ENCODE data around the gene CDKAL1.

The CDKAL1 gene

DNA sequence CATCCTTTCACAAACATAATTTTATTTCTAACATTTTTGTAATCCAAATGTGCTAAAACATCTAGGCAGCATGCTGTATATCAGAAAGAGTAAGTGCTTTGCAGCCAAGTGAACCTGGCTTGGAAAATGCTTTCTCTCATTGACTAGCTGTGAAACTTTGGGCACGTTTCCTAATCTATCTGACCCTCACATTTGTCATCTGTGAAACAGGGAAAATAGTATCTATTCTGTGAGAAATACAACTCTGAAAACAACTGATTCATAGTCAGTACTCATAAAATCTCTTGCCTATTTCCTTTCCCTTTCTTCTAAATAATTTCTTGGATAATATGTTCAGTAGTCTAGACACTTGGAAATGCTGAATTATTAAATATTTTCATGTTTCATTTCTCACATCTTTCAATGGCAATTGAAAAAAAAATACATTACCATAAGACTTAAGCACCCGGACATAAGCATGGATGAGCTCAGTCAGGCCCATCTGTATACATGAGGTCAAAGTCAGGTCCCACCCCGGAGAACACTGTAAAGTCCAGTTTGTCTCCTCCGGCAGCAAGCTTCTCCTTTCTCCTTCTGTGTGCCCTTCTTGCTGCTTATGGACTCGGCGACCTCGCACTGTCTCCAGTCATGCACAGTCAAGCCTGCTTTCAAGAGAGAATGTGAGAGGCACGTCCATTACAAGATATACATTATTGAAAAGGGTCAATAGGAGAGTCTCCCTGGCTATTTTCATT lies 604.2 kb downstream of the CDKAL1 start:
- DNase-seq (ENCODE audit: low read depth), result peak; percentile 8

DNA sequence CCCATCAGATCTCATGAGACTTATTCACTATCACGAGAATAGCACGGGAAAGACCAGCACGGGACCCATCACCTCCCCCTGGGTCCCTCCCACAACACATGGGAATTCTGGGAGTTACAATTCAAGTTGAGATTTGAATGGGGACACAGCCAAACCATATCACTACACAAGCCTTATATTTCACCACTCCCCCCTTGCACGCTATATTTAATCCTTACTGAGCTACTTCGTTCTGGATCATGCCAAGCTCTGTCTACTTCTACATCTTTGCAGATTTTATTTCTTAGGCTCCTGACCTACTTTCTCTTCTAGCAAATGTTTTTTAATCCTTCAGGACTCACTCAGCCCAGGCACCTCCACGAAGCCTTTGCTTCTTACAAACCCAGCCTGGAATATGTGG lies 606.7 kb downstream of the CDKAL1 start:
- DNase-seq (ENCODE audit: low read depth), result no peak

DNA sequence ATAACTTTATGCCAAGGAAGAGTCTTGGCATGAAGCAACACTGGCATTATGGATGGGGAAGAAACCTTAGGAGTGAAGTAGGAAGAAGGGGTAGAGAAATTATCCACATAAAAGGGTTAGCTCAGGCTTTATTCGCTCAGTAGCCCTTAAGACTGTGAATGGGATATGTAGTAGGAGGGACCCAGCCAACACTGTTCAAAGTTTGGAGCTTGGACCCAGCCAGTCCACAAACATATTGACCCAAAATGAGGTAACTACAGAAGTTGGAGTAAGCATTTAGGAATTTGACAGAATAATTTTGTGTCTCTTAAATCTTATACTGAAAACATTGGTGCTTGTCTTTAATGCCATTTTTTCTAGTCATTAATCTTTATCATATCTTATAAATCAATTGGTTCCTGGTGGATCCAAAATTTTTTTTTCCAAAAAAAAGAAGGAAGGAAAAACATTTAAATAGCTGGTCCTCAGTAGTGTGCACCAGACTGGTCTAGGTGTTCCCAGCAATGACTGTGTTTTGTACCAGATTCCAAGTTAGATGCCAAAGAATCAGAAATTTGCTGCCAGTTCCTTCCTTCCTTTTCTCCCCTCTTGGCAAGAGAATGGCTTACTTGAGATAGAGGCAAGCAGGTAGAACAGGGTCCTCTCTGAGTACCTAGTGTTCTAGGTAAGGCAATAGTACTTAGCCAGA lies 607.5 kb downstream of the CDKAL1 start:
- DNase-seq (ENCODE audit: low read depth), result no peak

DNA sequence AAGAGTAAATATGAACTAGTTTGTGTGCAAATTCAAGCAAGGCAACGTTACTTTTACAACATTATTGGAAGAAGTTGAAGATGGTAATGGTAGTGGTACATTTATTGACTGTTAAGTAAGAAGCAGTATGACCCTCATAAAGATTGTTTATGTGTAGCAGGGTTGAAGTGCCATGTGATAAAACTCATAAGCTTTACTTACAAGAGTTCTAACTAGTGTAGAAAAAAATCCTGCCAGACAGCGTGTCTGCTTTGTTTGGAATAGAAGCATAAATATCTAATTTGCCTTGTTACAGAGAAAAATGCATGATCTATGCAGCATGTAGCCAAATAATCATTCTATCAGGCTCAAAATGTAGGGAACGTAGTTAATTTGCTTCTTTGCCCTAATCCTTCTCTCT lies 608.5 kb downstream of the CDKAL1 start:
- DNase-seq (ENCODE audit: low read depth), result no peak

DNA sequence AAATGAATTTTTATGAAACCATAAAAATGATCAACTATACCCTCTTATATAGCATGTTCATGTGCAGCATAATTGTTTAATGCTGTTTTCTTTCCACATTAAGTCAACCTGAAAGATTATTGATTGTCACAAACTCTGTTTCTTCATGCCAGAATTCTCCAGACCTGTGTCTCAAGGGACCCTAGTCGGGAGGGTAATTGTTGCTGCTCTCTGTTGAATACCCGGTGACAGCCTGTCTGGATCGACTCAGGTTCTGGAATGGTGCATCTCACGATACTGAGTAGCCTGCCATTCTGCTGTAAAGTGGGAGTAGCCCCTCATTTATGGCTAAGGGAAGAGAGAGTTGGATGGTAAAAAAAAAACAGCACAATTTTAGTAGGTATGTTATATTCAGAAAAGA lies 609.4 kb downstream of the CDKAL1 start:
- DNase-seq (ENCODE audit: low read depth), result no peak

DNA sequence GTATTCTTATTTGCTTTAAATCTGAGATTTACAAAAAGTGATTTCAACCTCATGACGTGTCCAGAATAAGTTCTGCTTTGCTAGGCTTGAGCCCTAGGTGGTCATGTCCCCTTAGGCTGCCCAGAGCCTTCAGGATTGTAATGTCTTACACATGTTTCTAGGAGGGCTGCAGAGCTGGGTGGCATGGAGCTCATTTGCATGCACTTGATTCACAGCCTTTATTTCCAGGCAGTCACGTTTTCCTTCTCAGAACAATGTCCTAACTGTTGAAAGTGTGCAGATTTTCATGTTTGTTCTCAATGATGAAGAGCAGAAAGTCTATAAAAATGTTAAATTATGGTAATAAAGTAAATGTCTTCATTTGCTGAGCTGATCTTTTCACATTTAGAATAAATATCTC lies 610.7 kb downstream of the CDKAL1 start:
- no peak for DNase-seq (ENCODE audit: low read depth)

DNA sequence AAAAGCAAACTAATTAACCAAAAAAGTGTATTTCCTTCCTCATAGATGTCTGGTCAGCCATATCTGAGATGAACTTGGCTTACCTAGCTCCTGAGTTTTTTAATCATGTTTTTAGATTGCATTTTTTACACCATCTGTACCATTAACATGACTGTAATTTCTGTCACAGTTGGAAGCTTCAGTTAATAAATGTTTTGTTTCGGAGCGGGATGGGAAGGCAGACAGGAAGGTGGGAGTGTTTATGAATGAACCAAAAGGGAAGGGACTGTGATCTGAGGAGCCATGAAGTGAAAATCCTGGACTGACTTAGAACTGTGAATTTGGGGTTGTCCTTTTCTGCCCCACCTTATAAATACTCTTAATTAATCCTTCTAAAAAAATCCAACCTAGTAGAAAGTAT lies 613.7 kb downstream of the CDKAL1 start:
- no peak for DNase-seq (ENCODE audit: low read depth)

DNA sequence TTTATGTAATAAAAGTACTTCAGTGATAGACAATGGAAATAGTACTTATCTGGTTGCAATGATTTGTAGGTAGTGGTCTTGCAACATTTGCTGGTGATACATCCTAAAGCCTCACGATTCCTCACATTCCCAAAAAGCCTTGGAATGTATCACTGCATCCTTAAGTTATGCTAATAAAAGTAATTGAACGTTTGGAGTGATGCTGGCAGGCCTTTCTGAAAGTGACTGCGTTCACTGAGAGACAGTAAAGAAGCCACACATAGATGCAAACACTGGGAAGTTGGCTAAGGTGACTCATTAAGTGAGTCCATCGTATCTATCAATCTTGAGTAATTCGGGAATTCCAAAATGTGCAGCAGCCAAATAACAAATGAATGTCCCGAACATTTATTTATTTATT lies 615.2 kb downstream of the CDKAL1 start:
- DNase-seq (ENCODE audit: low read depth), result peak; percentile 95

DNA sequence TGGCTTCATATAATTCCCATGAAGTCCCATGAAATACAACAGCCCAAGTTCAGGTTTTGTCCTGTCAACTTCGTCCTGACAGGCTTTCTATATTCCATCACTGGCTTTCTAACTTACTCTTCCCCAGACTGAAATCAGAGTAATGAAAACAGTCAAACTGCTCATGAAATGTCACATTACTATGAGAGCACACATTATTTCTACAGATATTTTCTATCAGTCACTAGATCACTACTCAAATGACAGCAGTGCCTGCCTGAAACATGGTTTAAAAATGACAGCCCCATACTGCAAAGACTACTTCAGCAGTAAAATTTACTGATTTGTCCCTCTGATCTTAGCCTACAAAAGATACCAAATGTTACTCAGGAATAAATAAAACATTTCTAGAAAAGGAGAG lies 616.4 kb downstream of the CDKAL1 start:
- DNase-seq (ENCODE audit: low read depth), result no peak

DNA sequence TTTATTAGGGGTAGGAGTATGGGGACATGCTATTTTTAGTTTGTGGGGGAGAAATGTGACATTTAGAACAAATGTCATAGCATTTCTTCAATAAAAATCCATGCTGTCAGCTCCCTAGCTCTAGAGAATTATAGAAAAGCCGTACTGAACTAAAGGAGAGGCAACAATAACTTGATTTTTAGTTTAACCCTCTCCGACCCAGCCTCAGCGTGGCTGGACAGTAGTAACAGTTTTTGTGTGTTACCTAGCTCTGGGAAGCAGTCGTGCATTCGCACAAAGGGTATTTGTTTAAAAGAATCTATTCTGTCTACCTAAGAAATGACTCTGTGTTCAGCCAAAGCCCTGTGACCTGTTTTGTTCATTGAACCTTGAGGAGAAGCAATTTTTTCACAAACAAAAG lies 616.9 kb downstream of the CDKAL1 start:
- no peak for DNase-seq (ENCODE audit: low read depth)

DNA sequence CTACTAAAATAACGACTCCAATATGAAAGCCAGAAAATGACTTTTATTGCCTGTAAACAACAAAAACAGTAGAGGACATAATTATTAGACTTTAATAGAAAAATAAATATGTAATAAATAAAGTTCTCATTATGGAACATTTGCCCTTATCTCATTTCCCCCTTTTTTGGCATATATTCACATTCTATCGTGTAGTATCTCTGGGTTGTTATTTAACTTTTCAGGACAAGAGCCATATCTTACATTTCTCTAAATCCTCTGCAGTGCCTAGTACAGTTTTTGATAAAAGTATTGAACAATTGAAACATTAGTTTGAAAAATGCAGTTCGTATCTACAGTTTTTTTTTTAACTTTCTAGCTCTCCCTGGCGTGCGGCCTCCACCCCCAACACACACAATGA lies 617.3 kb downstream of the CDKAL1 start:
- no peak for DNase-seq (ENCODE audit: low read depth)

DNA sequence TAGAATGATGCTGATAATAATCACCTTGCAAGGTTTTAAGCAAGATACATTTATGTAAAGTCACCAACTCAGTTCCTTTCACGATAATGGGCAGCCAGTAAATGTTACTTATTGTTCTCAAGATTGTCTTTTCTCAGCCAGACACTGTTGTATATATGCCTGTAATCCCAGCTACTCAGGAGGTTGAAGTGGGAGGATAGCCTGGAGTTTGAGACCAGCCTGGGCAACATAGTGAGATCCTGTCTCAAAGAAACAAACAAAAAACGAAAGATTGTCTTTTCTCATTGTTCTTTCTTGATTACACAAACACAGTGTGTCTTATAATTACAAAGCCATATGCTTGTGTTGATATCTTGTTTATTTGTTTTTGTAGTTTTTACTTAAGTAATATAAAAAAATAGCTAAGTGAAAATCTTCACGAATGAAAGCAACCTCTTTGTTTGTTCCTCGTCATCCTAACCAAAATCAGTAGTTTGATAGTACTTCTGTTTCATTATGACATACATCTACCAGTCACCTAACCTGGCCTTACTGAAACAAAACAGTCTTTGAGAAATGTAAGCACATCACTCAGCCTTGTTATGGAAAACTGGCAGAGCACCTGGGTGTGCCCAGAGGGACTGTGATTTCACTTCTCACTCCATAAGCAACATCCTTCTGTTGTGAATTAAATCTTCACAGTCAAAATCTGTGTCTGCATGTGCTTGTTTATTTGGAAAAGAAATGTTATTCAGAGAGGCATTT lies 623.1 kb downstream of the CDKAL1 start:
- DNase-seq (ENCODE audit: low read depth), result no peak

DNA sequence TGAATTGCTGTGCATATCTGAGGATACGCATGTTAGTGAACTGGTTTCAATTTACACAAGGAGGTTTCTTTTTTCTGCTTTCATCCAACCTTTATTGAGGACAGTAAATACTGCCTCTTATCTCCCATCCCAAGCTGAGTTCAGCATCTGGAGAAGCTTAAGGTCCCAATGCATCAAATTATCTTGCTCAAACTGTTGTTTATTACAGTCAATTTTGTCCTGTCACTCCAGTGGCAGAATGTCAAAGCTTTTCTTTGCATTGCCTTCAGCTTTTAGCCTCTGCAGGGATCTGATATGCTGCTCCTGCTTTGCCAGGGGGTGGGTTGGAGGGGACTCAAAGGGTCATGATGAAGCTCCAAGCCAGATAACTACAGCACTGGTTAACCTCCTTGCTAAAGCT lies 623.9 kb downstream of the CDKAL1 start:
- no peak for DNase-seq (ENCODE audit: low read depth)

DNA sequence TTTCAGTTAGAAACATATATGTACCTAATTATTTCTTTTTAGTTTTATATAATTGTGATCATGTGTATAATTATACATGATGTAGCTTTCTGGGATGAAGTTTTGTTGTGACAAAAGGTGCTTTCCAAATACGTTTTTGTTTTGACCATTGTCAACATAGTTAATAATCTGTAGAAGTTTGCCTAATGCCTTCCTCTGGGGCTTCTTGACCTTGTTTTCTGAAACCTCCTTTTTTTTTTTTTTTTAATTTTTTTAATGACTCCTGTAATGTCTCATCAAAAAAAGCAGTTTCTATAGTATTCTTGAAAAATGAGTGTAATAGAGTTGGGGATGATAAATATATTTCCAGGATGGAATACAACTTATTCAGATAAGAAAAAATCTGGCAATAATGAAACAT lies 624.6 kb downstream of the CDKAL1 start:
- DNase-seq (ENCODE audit: low read depth), result no peak

DNA sequence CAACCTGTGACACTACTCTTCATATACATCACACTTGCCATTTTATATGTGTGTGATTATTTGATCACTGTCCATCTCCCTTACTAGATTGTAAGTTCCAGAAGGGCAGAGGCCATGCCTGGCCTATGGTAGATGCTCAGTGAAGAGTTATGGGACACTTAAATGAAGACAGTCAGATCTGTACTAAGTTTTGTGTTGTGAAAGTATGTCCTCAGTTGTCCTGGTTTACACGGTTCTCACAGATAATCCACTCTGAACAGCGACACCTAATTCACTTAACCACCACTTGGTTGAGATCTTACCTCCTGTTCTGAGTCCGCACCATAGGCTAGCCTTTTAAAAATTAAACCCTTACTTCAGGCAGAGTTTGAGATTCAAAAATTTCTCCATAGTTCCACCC lies 625.2 kb downstream of the CDKAL1 start:
- DNase-seq (ENCODE audit: low read depth), result no peak

DNA sequence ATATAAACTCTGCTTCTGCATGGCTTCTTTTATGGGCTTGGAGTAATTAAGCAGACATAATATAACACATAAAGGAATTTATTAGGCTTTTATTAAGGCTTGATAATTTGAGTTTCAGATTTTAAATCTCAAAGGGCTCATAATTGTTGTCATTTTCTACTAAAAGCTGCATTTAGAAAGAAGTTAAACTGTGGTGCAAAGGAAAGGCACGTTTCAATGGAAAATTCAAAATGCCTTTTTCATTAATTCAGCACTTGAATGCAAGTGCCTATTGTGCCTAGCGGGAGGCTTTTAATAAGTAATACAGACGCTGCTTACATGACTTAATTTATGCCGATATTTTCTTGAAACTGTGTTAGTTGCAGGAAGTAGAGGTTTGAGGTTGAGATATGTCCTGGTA lies 627.5 kb downstream of the CDKAL1 start:
- DNase-seq (ENCODE audit: low read depth), result no peak

DNA sequence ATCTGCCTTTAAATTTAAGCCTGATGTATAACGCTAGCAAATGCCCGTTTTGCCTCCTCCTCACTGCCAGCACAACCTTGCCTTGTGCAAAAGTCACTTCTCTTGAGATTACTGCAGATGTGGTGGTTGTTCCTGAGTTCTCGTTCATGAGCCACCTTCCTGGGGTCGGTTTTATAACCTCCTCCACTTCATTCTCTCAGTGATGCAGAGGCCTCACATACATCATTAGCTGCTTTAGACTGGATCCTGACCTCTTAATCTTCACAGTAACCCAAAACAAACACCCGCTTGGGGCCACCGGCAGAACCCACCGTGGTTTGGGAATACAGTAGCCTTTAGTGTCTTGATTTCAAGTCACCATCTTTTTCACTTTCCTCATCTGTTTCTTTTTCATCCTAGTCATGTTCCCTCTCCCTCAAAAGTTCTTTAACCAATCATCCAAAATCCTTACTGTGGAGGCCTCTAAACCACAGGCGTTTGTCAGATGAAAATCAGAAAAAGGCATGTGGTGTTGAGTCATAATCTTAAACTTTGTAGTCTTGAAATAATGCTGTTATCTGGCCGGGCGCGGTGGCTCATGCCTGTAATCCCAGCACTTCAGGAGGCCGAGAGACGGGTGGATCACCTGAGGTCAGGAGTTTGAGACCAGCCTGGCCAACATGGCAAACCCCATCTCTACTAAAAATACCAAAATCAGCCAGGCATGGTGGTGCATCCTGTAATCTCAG lies 629.0 kb downstream of the CDKAL1 start:
- DNase-seq (ENCODE audit: low read depth), result peak; percentile 73

DNA sequence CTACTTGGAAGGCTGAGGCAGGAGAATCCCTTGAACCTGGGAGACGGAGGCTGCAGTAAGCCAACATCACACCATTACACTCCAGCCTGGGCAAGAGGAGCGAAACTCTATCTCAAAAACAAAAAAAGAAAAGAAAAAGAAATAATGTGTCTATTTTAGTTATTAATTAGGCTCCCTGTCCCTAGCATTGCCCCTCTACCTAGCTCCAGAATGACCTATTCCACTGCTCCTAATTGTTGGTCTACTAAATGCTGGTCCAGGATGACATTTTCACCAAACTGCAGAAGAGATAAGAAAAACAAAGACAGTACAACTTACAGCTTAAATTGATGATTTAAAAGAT lies 629.6 kb downstream of the CDKAL1 start:
- no peak for DNase-seq (ENCODE audit: low read depth)

DNA sequence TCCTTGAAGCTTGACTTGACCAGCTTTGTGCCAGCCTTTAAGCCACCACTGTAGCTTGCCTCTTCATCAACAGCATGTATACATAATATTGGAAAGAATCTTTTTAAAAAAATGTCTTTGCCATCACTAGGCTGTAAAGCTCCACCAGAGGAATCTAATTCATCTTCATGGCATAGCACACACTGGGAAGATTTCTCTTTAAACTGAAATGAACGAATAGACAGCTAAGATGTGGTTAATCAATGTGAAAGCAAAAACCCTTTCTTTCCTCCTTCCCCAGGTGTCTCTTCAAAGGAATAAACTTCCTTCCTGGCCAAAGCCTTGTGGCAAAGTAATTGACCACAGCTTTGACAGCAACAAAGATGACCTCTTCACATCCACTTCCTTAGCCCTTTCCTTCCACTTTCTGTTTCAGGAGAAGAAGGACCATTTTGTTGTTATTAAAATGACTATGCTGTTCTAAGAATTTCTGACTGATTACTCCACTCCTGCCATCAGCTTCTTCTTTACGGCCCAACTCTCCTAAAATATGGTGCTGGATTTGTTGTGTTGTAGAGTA lies 630.6 kb downstream of the CDKAL1 start:
- peak; percentile 45 for DNase-seq (ENCODE audit: low read depth)

DNA sequence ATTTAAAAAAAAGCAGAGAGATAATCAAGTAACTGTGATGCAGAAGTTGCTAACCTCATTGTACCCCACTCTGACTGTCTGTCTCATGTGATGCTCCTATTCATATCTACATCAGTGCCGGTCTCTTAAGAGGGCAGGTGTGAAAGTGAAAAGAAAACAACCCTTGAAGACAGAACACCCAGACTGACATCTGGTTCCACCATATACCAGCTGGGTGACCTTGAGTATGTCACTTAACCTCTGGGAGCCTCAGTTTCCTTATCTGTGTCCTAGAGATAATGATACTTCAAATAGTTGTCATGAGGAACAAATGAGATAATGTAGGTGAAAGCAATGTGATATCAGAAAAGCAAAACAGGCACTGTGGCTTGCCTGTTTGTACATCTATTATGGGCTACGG lies 632.5 kb downstream of the CDKAL1 start:
- no peak for DNase-seq (ENCODE audit: low read depth)

DNA sequence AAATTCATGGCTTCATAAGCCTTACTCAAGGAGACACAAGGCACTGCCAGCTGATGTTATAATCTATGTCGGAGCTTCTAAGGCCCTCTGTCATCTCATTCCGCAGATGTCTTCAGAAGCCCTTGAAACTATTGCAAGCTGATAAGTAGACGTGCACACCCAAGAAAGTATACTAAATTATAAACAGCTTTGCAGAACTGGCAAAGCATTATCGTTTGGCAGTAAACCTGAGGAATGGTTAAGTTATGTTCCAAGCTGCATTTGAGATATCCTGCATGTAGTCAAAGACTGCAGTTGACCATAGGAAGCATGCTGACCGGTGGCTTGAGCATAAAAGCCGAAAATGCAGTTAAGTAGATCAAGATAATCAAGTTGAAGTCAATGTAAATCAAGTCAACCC lies 633.5 kb downstream of the CDKAL1 start:
- DNase-seq (ENCODE audit: low read depth), result no peak

DNA sequence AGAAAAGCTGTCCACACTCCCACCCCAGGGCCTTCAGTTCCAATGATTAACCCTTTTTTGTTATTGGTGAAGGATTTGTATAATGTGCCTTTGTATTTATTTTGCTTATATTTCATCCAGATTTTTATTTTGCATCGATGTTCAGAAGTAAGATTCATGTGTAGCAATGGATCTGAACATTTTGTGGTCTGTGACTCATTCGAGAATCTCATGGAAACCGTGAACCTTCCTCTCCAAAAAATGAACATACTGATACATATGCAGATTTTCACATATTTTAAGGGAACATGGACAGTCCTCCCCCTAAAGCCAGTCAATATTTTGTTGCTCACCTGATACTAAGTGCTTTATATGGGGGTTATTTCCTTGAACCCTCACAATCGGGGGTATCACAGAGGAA lies 637.5 kb downstream of the CDKAL1 start:
- DNase-seq (ENCODE audit: low read depth), result peak; percentile 11
